ENCODE measurements around the gene SCIMP. TPM values are rescaled to one million over a fixed set of nuclear protein-coding genes. Genes with fewer than 3 reads are reported as not detected.

SCIMP gene
- total RNA-seq, 1 experiment from 2014 or later, result not detected

DNA sequence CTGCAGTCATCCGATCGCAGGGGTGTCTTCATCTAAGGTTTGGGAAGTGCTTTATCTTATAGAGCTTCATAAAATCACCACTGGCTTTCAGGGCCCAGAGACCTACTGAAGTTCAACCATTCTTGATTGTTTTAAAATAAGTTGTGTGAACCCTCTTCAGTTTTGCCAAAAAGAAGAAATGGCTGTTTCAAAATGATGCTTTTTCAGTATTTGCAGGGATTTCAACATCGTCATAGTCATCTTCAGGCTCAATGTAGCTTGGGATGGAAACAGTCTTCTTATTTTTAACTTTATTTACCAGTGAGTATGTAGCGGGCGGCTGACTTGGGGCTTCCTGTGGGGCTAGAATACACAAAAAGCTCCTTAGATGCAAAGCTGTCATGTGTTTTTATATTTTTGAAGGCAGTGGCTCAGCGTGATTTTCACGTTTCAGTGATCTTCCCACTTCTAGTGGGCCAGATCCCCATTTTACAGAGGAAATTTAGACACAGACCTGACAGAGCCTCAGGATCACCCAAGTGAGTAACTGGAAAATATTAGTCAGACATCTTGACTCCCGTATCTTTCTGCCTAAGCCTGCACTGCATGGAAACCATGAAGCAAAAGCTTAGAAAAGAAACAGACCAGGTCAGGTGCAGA lies 23.9 kb downstream of the SCIMP start:
- no peaks in the 10 kb centered on the region for H3K79me2 ChIP-seq (ENCODE audit: insufficient read depth, low read length)
- no peaks in the 10 kb centered on the region for H3K9me3 ChIP-seq (ENCODE audit: control insufficient read depth in 1 of 2, insufficient read depth in 1 of 2, low read depth in 1 of 2, low read length in 2 of 2)
- H3K36me3 ChIP-seq (ENCODE audit: control insufficient read depth in 1 of 2, insufficient read depth in 2 of 2, low read length in 2 of 2), result no peaks in the 10 kb centered on the region
- ATAC-seq (no peak), DNase-seq (ENCODE audit: low read depth, low spot score) (no peak)
- ChIA-PET CTCF (no interaction called here), RAD21 (ENCODE audit: low non-redundant PET in 1 of 2, low total read pairs in 2 of 2, uncharacterized antibody in 2 of 2, unreplicated experiment in 2 of 2) (no interaction called here), POLR2A (no interaction called here)
- H3K27me3 ChIP-seq (ENCODE audit: insufficient read depth, low read length), result no peaks in the 10 kb centered on the region
- no TSS peak for BruUV-seq (replicated peaks)
- H3K27ac ChIP-seq (ENCODE audit: low read depth, low read length), result no peak overlapping the region
- H3K4me1 ChIP-seq (ENCODE audit: control insufficient read depth in 1 of 2, insufficient read depth in 2 of 2, low read length in 2 of 2), result no peaks in the 10 kb centered on the region
- H3K9me2 ChIP-seq (ENCODE audit: insufficient read depth), result no peaks in the 10 kb centered on the region
- H3K9ac ChIP-seq (ENCODE audit: low read length), result no peak overlapping the region
- intact Hi-C loops (cut with micrococcal nuclease), result no loop called here
- no peak overlapping the region for H3K4me2 ChIP-seq (ENCODE audit: low read length)
- H4K20me1 ChIP-seq (ENCODE audit: insufficient read depth), result no peaks in the 10 kb centered on the region
- TF ChIP-seq POLR2A (IDR thresholded peaks at IDR 0.05; ENCODE audit: borderline replicate concordance, extremely low read depth, insufficient read depth, insufficient read length) (no peak), SIN3A (IDR thresholded peaks at IDR 0.05; ENCODE audit: low read depth) (no peak), TCF7L2 (IDR thresholded peaks at IDR 0.05; ENCODE audit: borderline replicate concordance, extremely low read depth, insufficient read depth, insufficient read length) (no peak), JUND (IDR thresholded peaks at IDR 0.05) (no peak), SP1 (IDR thresholded peaks at IDR 0.05; ENCODE audit: low read depth) (no peak)
- TF ChIP-seq, protein P1, sequence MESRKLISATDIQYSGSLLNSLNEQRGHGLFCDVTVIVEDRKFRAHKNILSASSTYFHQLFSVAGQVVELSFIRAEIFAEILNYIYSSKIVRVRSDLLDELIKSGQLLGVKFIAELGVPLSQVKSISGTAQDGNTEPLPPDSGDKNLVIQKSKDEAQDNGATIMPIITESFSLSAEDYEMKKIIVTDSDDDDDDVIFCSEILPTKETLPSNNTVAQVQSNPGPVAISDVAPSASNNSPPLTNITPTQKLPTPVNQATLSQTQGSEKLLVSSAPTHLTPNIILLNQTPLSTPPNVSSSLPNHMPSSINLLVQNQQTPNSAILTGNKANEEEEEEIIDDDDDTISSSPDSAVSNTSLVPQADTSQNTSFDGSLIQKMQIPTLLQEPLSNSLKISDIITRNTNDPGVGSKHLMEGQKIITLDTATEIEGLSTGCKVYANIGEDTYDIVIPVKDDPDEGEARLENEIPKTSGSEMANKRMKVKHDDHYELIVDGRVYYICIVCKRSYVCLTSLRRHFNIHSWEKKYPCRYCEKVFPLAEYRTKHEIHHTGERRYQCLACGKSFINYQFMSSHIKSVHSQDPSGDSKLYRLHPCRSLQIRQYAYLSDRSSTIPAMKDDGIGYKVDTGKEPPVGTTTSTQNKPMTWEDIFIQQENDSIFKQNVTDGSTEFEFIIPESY (IDR thresholded peaks at IDR 0.05; ENCODE audit: extremely low read depth, insufficient replicate concordance, low read length), result no peak
- TF ChIP-seq, protein P2, sequence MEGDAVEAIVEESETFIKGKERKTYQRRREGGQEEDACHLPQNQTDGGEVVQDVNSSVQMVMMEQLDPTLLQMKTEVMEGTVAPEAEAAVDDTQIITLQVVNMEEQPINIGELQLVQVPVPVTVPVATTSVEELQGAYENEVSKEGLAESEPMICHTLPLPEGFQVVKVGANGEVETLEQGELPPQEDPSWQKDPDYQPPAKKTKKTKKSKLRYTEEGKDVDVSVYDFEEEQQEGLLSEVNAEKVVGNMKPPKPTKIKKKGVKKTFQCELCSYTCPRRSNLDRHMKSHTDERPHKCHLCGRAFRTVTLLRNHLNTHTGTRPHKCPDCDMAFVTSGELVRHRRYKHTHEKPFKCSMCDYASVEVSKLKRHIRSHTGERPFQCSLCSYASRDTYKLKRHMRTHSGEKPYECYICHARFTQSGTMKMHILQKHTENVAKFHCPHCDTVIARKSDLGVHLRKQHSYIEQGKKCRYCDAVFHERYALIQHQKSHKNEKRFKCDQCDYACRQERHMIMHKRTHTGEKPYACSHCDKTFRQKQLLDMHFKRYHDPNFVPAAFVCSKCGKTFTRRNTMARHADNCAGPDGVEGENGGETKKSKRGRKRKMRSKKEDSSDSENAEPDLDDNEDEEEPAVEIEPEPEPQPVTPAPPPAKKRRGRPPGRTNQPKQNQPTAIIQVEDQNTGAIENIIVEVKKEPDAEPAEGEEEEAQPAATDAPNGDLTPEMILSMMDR (IDR thresholded peaks at IDR 0.05 in 2 of 3, conservative IDR thresholded peaks at IDR 0.05 in 1 of 3; ENCODE audit: borderline replicate concordance in 1 of 3, insufficient read depth in 1 of 3, low read depth in 2 of 3, low read length in 2 of 3), result no peak
- H3K4me3 ChIP-seq (replicated peaks in 1 of 2; ENCODE audit: low read depth in 1 of 2, low read length in 2 of 2), result no peak overlapping the region
- no peak overlapping the region for H2AFZ ChIP-seq (ENCODE audit: low read depth, low read length, poor library complexity, severe bottlenecking)

Data from HCT116 (cell line).